IMR-90 (cell line): Measurements from ENCODE around the gene CLRN3. TPM values are rescaled to one million over a fixed set of nuclear protein-coding genes. Genes with fewer than 3 reads are reported as not detected.

ENCODE experiments used
- ATAC-seq: fragments of 200-7000 bp; cut with Tn5 transposase; 2 replicates; pipeline ENCODE4 v1.9.1; 2020; ENCODE audit warnings: low read depth, mild to moderate bottlenecking, moderate library complexity
- BruUV-seq: library from RNA; stranded (reverse); fragments of 400-500 nt; replicated peaks from 2 replicates; lab custom pipeline; 2021; lab: Mats Ljungman, UMichigan
- CTCF ChIA-PET: fragments of 300-600 bp; formaldehyde crosslinking; extraction: SDS; loops from one replicate; lab custom pipeline; 2021; ENCODE audit warnings: antibody characterized with exemption; lab: Yijun Ruan, JAX
- POLR2A ChIA-PET: fragments of 300-600 bp; sonication (Branson Sonifier 250); formaldehyde crosslinking; loops from one replicate; lab custom pipeline; 2022; ENCODE audit warnings: antibody characterized with exemption; ENCODE audit not compliant: unreplicated experiment; lab: Charles Lee
- DNase-seq: peaks from one replicate; pipeline ENCODE4 v3.0.0; 2013
- H2AFZ ChIP-seq: replicated peaks from 2 replicates; pipeline ENCODE3; 2013; ENCODE audit warnings: low read length, mild to moderate bottlenecking; ENCODE audit not compliant: poor library complexity
- H2AK5ac ChIP-seq: 2 replicates; pipeline ENCODE4 v1.6.1; 2013; ENCODE audit warnings: low read depth, low read length, inconsistent platforms
- H2AK9ac ChIP-seq: replicated peaks from 2 replicates; pipeline ENCODE3; 2013; ENCODE audit warnings: mild to moderate bottlenecking, low read depth, low read length, moderate library complexity; ENCODE audit not compliant: poor library complexity
- H2BK120ac ChIP-seq: 2 replicates; pipeline ENCODE4 v1.6.1; 2013; ENCODE audit warnings: low read depth, low read length, inconsistent platforms
- H2BK15ac ChIP-seq: 3 replicates; pipeline ENCODE4 v1.6.1; 2013; ENCODE audit warnings: low read depth, low read length, inconsistent platforms
- H2BK20ac ChIP-seq: 2 replicates; pipeline ENCODE4 v1.6.1; 2013; ENCODE audit warnings: low read depth, mild to moderate bottlenecking, inconsistent platforms, low read length, moderate library complexity
- H2BK5ac ChIP-seq: 2 replicates; pipeline ENCODE4 v1.6.1; 2013; ENCODE audit warnings: mild to moderate bottlenecking, low read depth, low read length, inconsistent platforms; ENCODE audit not compliant: poor library complexity, severe bottlenecking
- H3K14ac ChIP-seq: replicated peaks from 2 replicates; pipeline ENCODE4 v1.6.1; 2013; ENCODE audit warnings: low read depth, low read length, inconsistent platforms
- H3K18ac ChIP-seq: 2 replicates; pipeline ENCODE4 v1.6.1; 2013; ENCODE audit warnings: low read depth, low read length, control low read depth
- H3K23ac ChIP-seq: 2 replicates; pipeline ENCODE4 v1.6.1; 2013; ENCODE audit warnings: low read depth, low read length, inconsistent platforms
- H3K27ac ChIP-seq: 2 replicates; pipeline ENCODE4 v1.5.1; 2013; ENCODE audit warnings: mild to moderate bottlenecking, control low read depth, low read length; ENCODE audit not compliant: insufficient read depth
- H3K27me3 ChIP-seq: 2 replicates; pipeline ENCODE4 v1.6.1; 2013; ENCODE audit warnings: low read length; ENCODE audit not compliant: control insufficient read depth, insufficient read depth
- H3K36me3 ChIP-seq: 2 replicates; pipeline ENCODE4 v1.6.1; 2013; ENCODE audit warnings: low read length, mixed read lengths; ENCODE audit not compliant: control insufficient read depth, insufficient read depth
- H3K4ac ChIP-seq: 2 replicates; pipeline ENCODE4 v1.6.1; 2013; ENCODE audit warnings: low read depth, low read length, inconsistent platforms
- H3K4me1 ChIP-seq: 2 replicates; pipeline ENCODE4 v1.6.1; 2013; ENCODE audit warnings: low read length, mixed read lengths; ENCODE audit not compliant: control insufficient read depth, insufficient read depth
- H3K4me2 ChIP-seq: 2 replicates; pipeline ENCODE4 v1.6.1; 2013; ENCODE audit warnings: low read depth, mild to moderate bottlenecking, control low read depth, low read length, moderate library complexity
- H3K4me3 ChIP-seq: 2 replicates; pipeline ENCODE4 v1.5.1; 2013; ENCODE audit warnings: low read depth, mild to moderate bottlenecking, control low read depth, low read length, moderate library complexity; ENCODE audit not compliant: insufficient read depth
- H3K56ac ChIP-seq: 2 replicates; pipeline ENCODE4 v1.6.1; 2013; ENCODE audit warnings: low read length, inconsistent platforms; ENCODE audit not compliant: insufficient read depth; ENCODE audit errors: extremely low read depth
- H3K79me1 ChIP-seq, 2 experiments: 2 replicates each; pipeline ENCODE4 v1.6.1; 2013; ENCODE audit warnings: low read length in 2 of 2, inconsistent platforms in 1 of 2, low read depth in 1 of 2
- H3K9ac ChIP-seq: 2 replicates; pipeline ENCODE4 v1.6.1; 2013; ENCODE audit warnings: low read depth, low read length, control low read depth
- H3K9me1 ChIP-seq: 2 replicates; pipeline ENCODE4 v1.6.1; 2013; ENCODE audit warnings: low read length, inconsistent platforms; ENCODE audit not compliant: insufficient read depth
- H3K9me3 ChIP-seq: 2 replicates; pipeline ENCODE4 v1.6.1; 2013; ENCODE audit warnings: low read length; ENCODE audit not compliant: control insufficient read depth, insufficient read depth
- H4K20me1 ChIP-seq: 2 replicates; pipeline ENCODE4 v1.6.1; 2013; ENCODE audit warnings: low read length, inconsistent platforms; ENCODE audit not compliant: insufficient read depth
- H4K5ac ChIP-seq: 2 replicates; pipeline ENCODE4 v1.6.1; 2013; ENCODE audit warnings: mild to moderate bottlenecking, low read depth, low read length, control low read depth
- H4K8ac ChIP-seq, 2 experiments: 2 replicates each; pipeline ENCODE4 v1.6.1; 2013; ENCODE audit warnings: low read depth in 2 of 2, low read length in 2 of 2, control low read depth in 1 of 2, inconsistent platforms in 1 of 2
- H4K91ac ChIP-seq: 2 replicates; pipeline ENCODE4 v1.6.1; 2013; ENCODE audit warnings: low read depth, low read length, inconsistent platforms; ENCODE audit not compliant: insufficient read depth
- CHD1 ChIP-seq: IDR thresholded peaks from 2 replicates; pipeline ENCODE4 v1.6.1; 2012; ENCODE audit warnings: low read depth, low read length, improper control_type of control experiment
- CTCF ChIP-seq: conservative IDR thresholded peaks from 2 replicates; pipeline ENCODE4 v1.5.1; 2012; ENCODE audit warnings: mild to moderate bottlenecking, low read depth, low read length, improper control_type of control experiment
- ELK1 ChIP-seq: fragments of 150-350 bp; IDR thresholded peaks from 2 replicates; pipeline ENCODE4 v1.6.1; 2016; ENCODE audit warnings: low read depth, mild to moderate bottlenecking, low read length, moderate library complexity, borderline replicate concordance
- FOS ChIP-seq: fragments of 150-350 bp; IDR thresholded peaks from 2 replicates; pipeline ENCODE4 v1.6.1; 2016; ENCODE audit warnings: low read depth, low read length
- POLR2A ChIP-seq: IDR thresholded peaks from 2 replicates; pipeline ENCODE4 v1.6.1; 2012; ENCODE audit warnings: mild to moderate bottlenecking, low read depth, low read length
- SMC3 ChIP-seq: fragments of 150-350 bp; IDR thresholded peaks from 2 replicates; pipeline ENCODE4 v1.6.1; 2016; ENCODE audit warnings: low read depth, mild to moderate bottlenecking, antibody characterized with exemption, low read length, moderate library complexity
- WGBS, 2 experiments: methylation state at CpG; one replicate each; pipeline versions ENCODE4 v1.1.5 to v1.1.7; 2013; ENCODE audit warnings: missing lambda C conversion rate in 2 of 2; ENCODE audit not compliant: insufficient read length in 1 of 2; ENCODE audit errors: extremely low coverage in 2 of 2; 5-methylcytosine and 5-hydroxymethylcytosine counted together
- dilution Hi-C: fragments of 300-500 bp; cut with HindIII; formaldehyde crosslinking; loops from one replicate; pipeline ENCODE4 v1.14.3; 2018; ENCODE audit warnings: low sequenced_read_pairs; ENCODE audit not compliant: unreplicated experiment
- in situ Hi-C: fragments of 300-500 bp; cut with MboI; formaldehyde crosslinking; loops from 3 replicates; pipeline ENCODE4 v1.14.3; 2019; ENCODE audit warnings: low sequenced_read_pairs, inconsistent platforms, mixed read lengths
- intact Hi-C: fragments of 100-400 bp; cut with micrococcal nuclease; formaldehyde crosslinking; loops from 2 replicates; pipeline ENCODE4 v1.10.0; 2022
- polyA plus RNA-seq, 3 experiments: library from polyadenylated mRNA; depleted of rRNA; stranded (reverse); fragments of >200 nt; gene quantifications; 2 replicates each; pipeline ENCODE4 v1.2.3, GENCODE V29; 2012; ENCODE audit warnings: low replicate concordance in 1 of 3
- total RNA-seq: library from RNA; depleted of rRNA; stranded (reverse); fragments of >200 nt; gene quantifications from 2 replicates; pipeline ENCODE4 v1.2.3, GENCODE V29; 2012

Gene CLRN3
- total and polyA plus RNA-seq, 2 of the 4 experiments (the other 2 are of a cell fraction) = not detected

- Histone ChIP-seq H3K36me3 (no peaks in the 10 kb centered on the region), H3K9me1 (peaks cover 11% of the 10 kb centered on the region), H3K27ac (no peak overlapping the region), H4K8ac (no peak overlapping the region), H3K18ac (no peak overlapping the region), H2BK15ac (no peak overlapping the region), H2AFZ (no peak overlapping the region), H3K79me1 (no peaks in the 10 kb centered on the region), H3K56ac (no peak overlapping the region), H2BK20ac (no peak overlapping the region), H4K91ac (no peak overlapping the region), H3K4me2 (no peak overlapping the region), H3K27me3 (peaks cover 3% of the 10 kb centered on the region; the same call in 1 of the 2 replicates), H3K14ac (no peak overlapping the region), H2BK120ac (no peak overlapping the region), H4K5ac (no peak overlapping the region), H2AK9ac (peak overlapping the region; percentile 28), H4K20me1 (no peaks in the 10 kb centered on the region), H3K4me3 (no peak overlapping the region), H2AK5ac (no peak overlapping the region; the same call in 1 of the 2 replicates), H3K23ac (no peak overlapping the region), H3K4me1 (peaks cover 4% of the 10 kb centered on the region; the same call in 1 of the 2 replicates), H2BK5ac (no peak overlapping the region), H3K4ac (no peak overlapping the region), H3K9me3 (no peaks in the 10 kb centered on the region), H3K9ac (no peak overlapping the region)
- TF ChIP-seq FOS (0 out of 2 replicates have a peak, but pooled peaks have one; percentile 13), SMC3 (no peak), POLR2A (no peak), CHD1 (no peak), CTCF (no peak), ELK1 (no peak)
- ATAC-seq (no peak), DNase-seq (peak; percentile 74)
- no TSS peak for BruUV-seq
- WGBS, 2 experiments = 40% methylated on average over 1 of the region's 13 CpGs; no CpG with 5 or more reads in 1 of the 2 experiments
- in situ Hi-C loops = no loop called here
- ChIA-PET CTCF (interaction anchor here (0.9 kb wide), 1 partner anchor 161 kb away, joined by 3 read pairs; no protein-coding TSS in a partner anchor), POLR2A (no interaction called here)
- dilution Hi-C loops = no loop called here
- intact Hi-C loops = loop anchor here (10.0 kb wide), 1 partner anchor 246 kb away; no protein-coding TSS in a partner anchor
Observed at GRCh38 chr10:127908106-127908958, 15.6 kb upstream of the CLRN3 start.
